ENCODE measurements around the gene AHCYL2.
"Not testable (repeated sequence)": the region's sequence is repeated elsewhere in the genome, so short reads cannot be mapped to it uniquely, and the experiment has no call there.

Gene AHCYL2

GRCh38 chr7:129299889-129300288 lies 75.1 kb downstream of the AHCYL2 start:
- Histone ChIP-seq H3K36me3 (no peaks in the 10 kb centered on the region), H3K4me1 (ENCODE audit: control insufficient read depth in 1 of 2, insufficient read depth in 1 of 2, low read depth in 1 of 2, low read length in 1 of 2) (peaks cover 4% of the 10 kb centered on the region in 2 experiments), H3K4me3 (ENCODE audit: low read depth in 1 of 2, low read length in 1 of 2) (no peak overlapping the region), H3K27ac (no peak overlapping the region), H3K27me3 (no peaks in the 10 kb centered on the region), H3K9me3 (no peaks in the 10 kb centered on the region)
- no peak for TF ChIP-seq CTCF (IDR thresholded peaks at IDR 0.05)

GRCh38 chr7:129300299-129300698 lies 75.5 kb downstream of the AHCYL2 start:
- H3K27me3 ChIP-seq; H3K4me3 ChIP-seq (ENCODE audit: low read depth in 1 of 2, low read length in 1 of 2); H3K4me1 ChIP-seq (ENCODE audit: control insufficient read depth in 1 of 2, insufficient read depth in 1 of 2, low read depth in 1 of 2, low read length in 1 of 2); H3K27ac ChIP-seq; H3K9me3 ChIP-seq; H3K36me3 ChIP-seq: not testable (repeated sequence)

GRCh38 chr7:129307592-129307991 lies 82.8 kb downstream of the AHCYL2 start:
- Histone ChIP-seq H3K36me3 (no peaks in the 10 kb centered on the region), H3K27ac (no peak overlapping the region), H3K4me1 (ENCODE audit: control insufficient read depth in 1 of 2, insufficient read depth in 1 of 2, low read depth in 1 of 2, low read length in 1 of 2) (no peaks in the 10 kb centered on the region), H3K9me3 (no peaks in the 10 kb centered on the region), H3K27me3 (no peaks in the 10 kb centered on the region), H3K4me3 (ENCODE audit: low read depth in 1 of 2, low read length in 1 of 2) (no peak overlapping the region)
- TF ChIP-seq CTCF (IDR thresholded peaks at IDR 0.05), result no peak

GRCh38 chr7:129308047-129308446 lies 83.2 kb downstream of the AHCYL2 start:
- H3K27ac ChIP-seq, result no peak overlapping the region
- H3K36me3 ChIP-seq, result no peaks in the 10 kb centered on the region
- no peak for TF ChIP-seq CTCF (IDR thresholded peaks at IDR 0.05)
- no peaks in the 10 kb centered on the region for H3K9me3 ChIP-seq
- no peak overlapping the region for H3K4me3 ChIP-seq (ENCODE audit: low read depth in 1 of 2, low read length in 1 of 2)
- no peaks in the 10 kb centered on the region for H3K4me1 ChIP-seq (ENCODE audit: control insufficient read depth in 1 of 2, insufficient read depth in 1 of 2, low read depth in 1 of 2, low read length in 1 of 2)
- H3K27me3 ChIP-seq, result no peaks in the 10 kb centered on the region

- no peak for TF ChIP-seq CTCF (IDR thresholded peaks at IDR 0.05)
- no peaks in the 10 kb centered on the region for H3K4me1 ChIP-seq (ENCODE audit: control insufficient read depth in 1 of 2, insufficient read depth in 1 of 2, low read depth in 1 of 2, low read length in 1 of 2)
- H3K27me3 ChIP-seq, result no peaks in the 10 kb centered on the region
- no peaks in the 10 kb centered on the region for H3K9me3 ChIP-seq
- no peak overlapping the region for H3K4me3 ChIP-seq (ENCODE audit: low read depth in 1 of 2, low read length in 1 of 2)
- H3K36me3 ChIP-seq, result no peaks in the 10 kb centered on the region
- H3K27ac ChIP-seq, result no peak overlapping the region
Observed at GRCh38 chr7:129311429-129311828, 86.6 kb downstream of the AHCYL2 start.

GRCh38 chr7:129313282-129313681 lies 88.5 kb downstream of the AHCYL2 start:
- Histone ChIP-seq H3K36me3 (no peaks in the 10 kb centered on the region), H3K27ac (no peak overlapping the region), H3K27me3 (no peaks in the 10 kb centered on the region), H3K4me1 (ENCODE audit: control insufficient read depth in 1 of 2, insufficient read depth in 1 of 2, low read depth in 1 of 2, low read length in 1 of 2) (no peaks in the 10 kb centered on the region), H3K4me3 (ENCODE audit: low read depth in 1 of 2, low read length in 1 of 2) (no peak overlapping the region), H3K9me3 (no peaks in the 10 kb centered on the region)
- TF ChIP-seq CTCF (IDR thresholded peaks at IDR 0.05), result no peak

Data from neutrophil (primary cell).